HG03280 (cell line): ENCODE measurements around the gene NTSR1.

ENCODE experiments used
- ATAC-seq: cut with Tn5 transposase; IDR thresholded peaks from one replicate; pipeline ENCODE4 v1.9.1; 2021; ENCODE audit warnings: mild to moderate bottlenecking, moderate library complexity; ENCODE audit not compliant: unreplicated experiment

Gene NTSR1

DNA sequence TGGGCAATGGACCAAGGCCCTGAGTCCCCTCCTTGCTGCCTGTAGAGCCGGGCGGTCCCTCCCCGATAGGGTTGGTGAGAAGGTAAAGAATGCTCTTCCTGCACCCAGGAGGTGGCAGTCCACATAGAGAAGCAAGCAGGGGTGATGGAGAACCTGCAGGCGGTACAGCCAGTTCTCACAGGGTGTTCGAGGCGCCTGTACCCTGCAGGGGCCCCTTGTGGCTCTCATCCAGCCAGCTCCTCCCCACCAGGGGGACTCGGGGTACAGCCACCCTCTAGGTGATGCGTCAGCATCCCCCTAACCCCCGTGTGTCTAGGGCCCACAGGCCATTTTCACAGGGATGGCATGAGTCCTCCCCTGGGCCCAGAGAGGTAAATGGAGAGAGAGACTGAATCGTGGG is 103.1 kb downstream of the NTSR1 start:
- no peak for ATAC-seq
